Muscle layer of duodenum (tissue), 2 donors: ENCODE measurements around the gene HACL1.

Experiments used
- H3K27ac ChIP-seq: one replicate; pipeline ENCODE4 v1.7.0; 2013; ENCODE audit warnings: mild to moderate bottlenecking, low read length
- H3K27me3 ChIP-seq: one replicate; pipeline ENCODE4 v1.7.0; 2013; ENCODE audit warnings: low read depth, mild to moderate bottlenecking, control low read depth, low read length
- H3K36me3 ChIP-seq, 2 donors: one replicate each; pipeline ENCODE4 v1.7.0; 2013; ENCODE audit warnings: low read length in 2 of 2, control low read depth in 1 of 2, mild to moderate bottlenecking in 1 of 2; ENCODE audit not compliant: insufficient read depth in 2 of 2, control insufficient read depth in 1 of 2
- H3K4me1 ChIP-seq, 2 donors: one replicate each; pipeline ENCODE4 v1.7.0; 2013; ENCODE audit warnings: low read length in 2 of 2, mild to moderate bottlenecking in 2 of 2, control low read depth in 1 of 2, moderate library complexity in 1 of 2; ENCODE audit not compliant: insufficient read depth in 2 of 2, control insufficient read depth in 1 of 2
- H3K4me3 ChIP-seq, 2 donors: one replicate each; pipeline ENCODE4 v1.7.0; 2013; ENCODE audit warnings: low read length in 2 of 2, low read depth in 1 of 2, mild to moderate bottlenecking in 1 of 2
- H3K9me3 ChIP-seq, 2 donors: one replicate each; pipeline ENCODE4 v1.7.0; 2013; ENCODE audit warnings: low read length in 2 of 2, control low read depth in 1 of 2, mild to moderate bottlenecking in 1 of 2; ENCODE audit not compliant: control insufficient read depth in 1 of 2
- donor health status: healthy.

The HACL1 gene

GRCh38 chr3:15520804-15521572, 80.4 kb downstream of the HACL1 start:
- Histone ChIP-seq H3K4me3 (peak overlapping the region; percentile 11 to 19), H3K27ac (no peak overlapping the region), H3K36me3 (no peaks in the 10 kb centered on the region), H3K9me3 (no peaks in the 10 kb centered on the region), H3K4me1 (peaks cover 0 to 16% of the 10 kb centered on the region in 2 donors), H3K27me3 (no peaks in the 10 kb centered on the region)

- H3K4me3 ChIP-seq: no peak overlapping the region
Observed at GRCh38 chr3:15520185-15520584, 81.2 kb downstream of the HACL1 start.

GRCh38 chr3:15519096-15519495, 82.3 kb downstream of the HACL1 start:
- Histone ChIP-seq H3K4me3 (no peak overlapping the region), H3K27me3 (no peaks in the 10 kb centered on the region), H3K9me3 (no peaks in the 10 kb centered on the region), H3K36me3 (no peaks in the 10 kb centered on the region), H3K27ac (no peak overlapping the region), H3K4me1 (peaks cover 0 to 16% of the 10 kb centered on the region in 2 donors)

More at GRCh38 chr3:15520185-15520584, 81.2 kb downstream of the HACL1 start:
- Histone ChIP-seq H3K27me3 (no peaks in the 10 kb centered on the region), H3K9me3 (no peaks in the 10 kb centered on the region), H3K36me3 (no peaks in the 10 kb centered on the region), H3K27ac (no peak overlapping the region), H3K4me1 (peaks cover 0 to 16% of the 10 kb centered on the region in 2 donors)

GRCh38 chr3:15514663-15515340, 86.6 kb downstream of the HACL1 start:
- Histone ChIP-seq H3K4me3 (no peak overlapping the region), H3K4me1 (peaks cover 0 to 17% of the 10 kb centered on the region in 2 donors), H3K9me3 (no peaks in the 10 kb centered on the region), H3K27me3 (no peaks in the 10 kb centered on the region), H3K36me3 (no peaks in the 10 kb centered on the region), H3K27ac (no peak overlapping the region)

- no peak overlapping the region for H3K27ac ChIP-seq
- no peak overlapping the region for H3K4me3 ChIP-seq
- H3K36me3 ChIP-seq: no peaks in the 10 kb centered on the region
- no peaks in the 10 kb centered on the region for H3K27me3 ChIP-seq
- H3K9me3 ChIP-seq: no peaks in the 10 kb centered on the region
- H3K4me1 ChIP-seq: peaks cover 0 to 17% of the 10 kb centered on the region in 2 donors
Observed at GRCh38 chr3:15513810-15514662, 87.3 kb downstream of the HACL1 start.

GRCh38 chr3:15513116-15513515, 88.3 kb downstream of the HACL1 start:
- H3K9me3 ChIP-seq: no peaks in the 10 kb centered on the region
- no peaks in the 10 kb centered on the region for H3K27me3 ChIP-seq
- H3K27ac ChIP-seq: no peak overlapping the region
- H3K4me1 ChIP-seq: peaks cover 0 to 17% of the 10 kb centered on the region in 2 donors
- H3K4me3 ChIP-seq: no peak overlapping the region
- no peaks in the 10 kb centered on the region for H3K36me3 ChIP-seq

- Histone ChIP-seq H3K36me3 (no peaks in the 10 kb centered on the region), H3K9me3 (no peaks in the 10 kb centered on the region), H3K27ac (peak overlapping the region; percentile 2), H3K4me3 (no peak overlapping the region), H3K27me3 (no peaks in the 10 kb centered on the region), H3K4me1 (peaks cover 0 to 17% of the 10 kb centered on the region in 2 donors)
Observed at GRCh38 chr3:15512166-15512565, 89.2 kb downstream of the HACL1 start.

GRCh38 chr3:15511156-15511555, 90.2 kb downstream of the HACL1 start:
- peaks cover 0 to 17% of the 10 kb centered on the region in 2 donors for H3K4me1 ChIP-seq
- H3K9me3 ChIP-seq: no peaks in the 10 kb centered on the region
- no peaks in the 10 kb centered on the region for H3K36me3 ChIP-seq
- H3K27me3 ChIP-seq: no peaks in the 10 kb centered on the region
- no peak overlapping the region for H3K27ac ChIP-seq
- H3K4me3 ChIP-seq: no peak overlapping the region
